Skin of body (tissue), 2 donors: ENCODE measurements around the gene TPRX1. TPM values are rescaled to one million over a fixed set of nuclear protein-coding genes. Genes with fewer than 3 reads are reported as not detected.

ENCODE experiments used
- small RNA-seq: library from RNA; depleted of rRNA; stranded (forward); fragments of <200 nt; gene quantifications from one replicate; pipeline ENCODE3, GENCODE V24; 2014; ENCODE audit warnings: low replicate concordance
- total RNA-seq: library from RNA; depleted of rRNA; stranded (reverse); fragments of >200 nt; gene quantifications from one replicate; pipeline ENCODE4 v1.2.3, GENCODE V29; 2014

The TPRX1 gene
- total RNA-seq, 1 donor from 2014 or later: not detected

Small RNAs within 50 kb of the gene (small RNA-seq; reads per million reads assigned to genes)
- not detected for gene AC008745.1
- not detected for gene SNORD23

Other genes with a start within 250 kb of the TPRX1 start
- 0.10 TPM for gene ZNF541, start 231.4 kb downstream of the TPRX1 start, total RNA-seq
- 3.9 TPM for gene BICRA, start 195.4 kb downstream of the TPRX1 start, total RNA-seq
- 63.9 TPM for gene EHD2, start 91.1 kb downstream of the TPRX1 start, total RNA-seq
- 103 TPM for gene NOP53, start 59.0 kb downstream of the TPRX1 start, total RNA-seq
- gene SELENOW, start 25.8 kb downstream of the TPRX1 start, total RNA-seq: 169 TPM
- not detected for gene CRX, start 17.4 kb upstream of the TPRX1 start, total RNA-seq
- not detected for gene TPRX2, start 54.7 kb upstream of the TPRX1 start, total RNA-seq
- not detected for gene SULT2A1, start 81.8 kb upstream of the TPRX1 start, total RNA-seq
- gene BSPH1, start 187.6 kb upstream of the TPRX1 start, total RNA-seq: not detected
- not detected for gene ELSPBP1, start 190.1 kb upstream of the TPRX1 start, total RNA-seq
- not detected for gene CABP5, start 239.5 kb upstream of the TPRX1 start, total RNA-seq